Measurements from ENCODE around the gene SMARCC1. TPM values are rescaled to one million over a fixed set of nuclear protein-coding genes. Genes with fewer than 3 reads are reported as not detected.

SMARCC1 gene
- total and polyA plus RNA-seq, 10 donors: 10.5 to 82.9 (median 44.7) TPM

DNA sequence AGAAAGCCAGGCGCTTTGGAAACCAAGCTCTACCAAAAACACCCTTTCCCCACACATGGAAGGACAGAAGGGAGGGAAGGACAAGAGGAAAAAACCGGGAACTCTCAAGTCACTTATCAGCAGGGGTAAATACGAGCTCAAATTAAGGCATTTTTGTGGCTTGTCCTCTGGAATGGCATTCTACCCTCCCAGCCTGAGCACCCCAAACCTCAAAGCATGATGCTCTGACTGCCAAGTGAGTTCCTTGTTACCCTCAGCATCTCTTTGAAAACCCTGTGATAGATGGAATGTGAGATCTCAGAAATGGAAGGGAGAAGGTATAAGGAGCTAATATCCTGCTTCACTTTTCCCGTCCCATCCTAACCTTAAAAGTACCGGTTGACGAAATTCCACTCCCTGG is 194.9 kb downstream of the SMARCC1 start:
- Histone ChIP-seq H3K27ac (no peak overlapping the region), H3K27me3 (replicated peaks in 1 of 7) (no peaks in the 10 kb centered on the region), H3K36me3 (peaks cover 0 to 74% (median 54%) of the 10 kb centered on the region in 6 donors), H3K9me3 (no peaks in the 10 kb centered on the region), H3K4me3 (no peak overlapping the region), H3K4me1 (no peaks in the 10 kb centered on the region)
- no peak for DNase-seq
- TF ChIP-seq, protein P1, sequence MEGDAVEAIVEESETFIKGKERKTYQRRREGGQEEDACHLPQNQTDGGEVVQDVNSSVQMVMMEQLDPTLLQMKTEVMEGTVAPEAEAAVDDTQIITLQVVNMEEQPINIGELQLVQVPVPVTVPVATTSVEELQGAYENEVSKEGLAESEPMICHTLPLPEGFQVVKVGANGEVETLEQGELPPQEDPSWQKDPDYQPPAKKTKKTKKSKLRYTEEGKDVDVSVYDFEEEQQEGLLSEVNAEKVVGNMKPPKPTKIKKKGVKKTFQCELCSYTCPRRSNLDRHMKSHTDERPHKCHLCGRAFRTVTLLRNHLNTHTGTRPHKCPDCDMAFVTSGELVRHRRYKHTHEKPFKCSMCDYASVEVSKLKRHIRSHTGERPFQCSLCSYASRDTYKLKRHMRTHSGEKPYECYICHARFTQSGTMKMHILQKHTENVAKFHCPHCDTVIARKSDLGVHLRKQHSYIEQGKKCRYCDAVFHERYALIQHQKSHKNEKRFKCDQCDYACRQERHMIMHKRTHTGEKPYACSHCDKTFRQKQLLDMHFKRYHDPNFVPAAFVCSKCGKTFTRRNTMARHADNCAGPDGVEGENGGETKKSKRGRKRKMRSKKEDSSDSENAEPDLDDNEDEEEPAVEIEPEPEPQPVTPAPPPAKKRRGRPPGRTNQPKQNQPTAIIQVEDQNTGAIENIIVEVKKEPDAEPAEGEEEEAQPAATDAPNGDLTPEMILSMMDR (IDR thresholded peaks at IDR 0.05 in 8 of 11, conservative IDR thresholded peaks at IDR 0.05 in 3 of 11): no peak
- no peak for TF ChIP-seq POLR2AphosphoS5 (IDR thresholded peaks at IDR 0.05)
- TF ChIP-seq POLR2A (IDR thresholded peaks at IDR 0.05): no peak
- intact Hi-C loops (cut with DNase I; ENCODE audit: low total_unique reads): no loop called here
- WGBS, 5 donors: 95 to 98% (median 95%) methylated on average over 6 of the region's 6 CpGs

DNA sequence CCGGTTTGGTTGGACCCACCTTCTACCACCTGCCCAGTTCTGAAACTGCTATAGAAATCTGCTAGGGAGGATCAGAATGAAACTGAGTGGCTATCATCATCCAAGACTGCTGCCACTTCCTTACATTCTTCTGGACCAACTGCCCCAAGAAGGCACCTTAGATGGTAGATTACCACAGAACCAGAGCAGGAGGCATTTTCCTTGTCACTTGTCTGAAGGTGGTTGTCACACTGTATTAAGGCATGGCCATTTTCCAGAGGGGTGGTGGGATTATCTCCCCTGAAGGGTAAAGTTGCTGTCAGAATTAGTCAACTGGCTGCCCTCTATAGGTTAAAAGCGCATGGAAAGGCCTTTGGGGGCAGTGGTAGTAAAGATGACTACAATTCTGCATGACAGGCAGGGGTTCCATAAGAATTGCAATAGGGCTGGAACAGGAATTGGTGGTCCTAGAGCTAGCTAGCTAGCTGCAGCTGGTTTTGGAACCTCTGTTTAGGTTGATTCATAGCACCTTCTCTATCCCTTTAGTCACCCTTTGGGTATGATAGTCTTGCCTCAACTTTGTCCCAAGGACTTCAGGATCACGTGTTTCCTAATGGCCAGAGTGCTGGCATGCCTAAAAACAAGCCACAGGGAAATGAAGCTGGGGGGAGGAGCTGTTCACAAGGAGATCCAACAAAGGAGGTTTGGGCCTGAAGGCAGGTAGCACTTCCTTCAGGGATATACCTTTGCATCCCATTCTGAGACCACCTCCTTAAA is 198.2 kb downstream of the SMARCC1 start:
- 68 to 85% (median 83%) methylated on average over 3 of the region's 3 CpGs for WGBS, 5 donors
- no peaks in the 10 kb centered on the region for H3K9me3 ChIP-seq
- H3K27ac ChIP-seq: no peak overlapping the region
- H3K27me3 ChIP-seq (replicated peaks in 1 of 7): peaks cover 0 to 25% (median 14%) of the 10 kb centered on the region in 7 donors
- no peak for DNase-seq
- H3K36me3 ChIP-seq: peaks cover 0 to 42% (median 29%) of the 10 kb centered on the region in 6 donors
- TF ChIP-seq, protein P1 (IDR thresholded peaks at IDR 0.05 in 8 of 11, conservative IDR thresholded peaks at IDR 0.05 in 3 of 11): no peak
- TF ChIP-seq POLR2A (IDR thresholded peaks at IDR 0.05) (no peak), POLR2AphosphoS5 (IDR thresholded peaks at IDR 0.05) (no peak)
- H3K4me1 ChIP-seq: peaks cover 4 to 8% (median 6%) of the 10 kb centered on the region in 6 donors
- no peak overlapping the region for H3K4me3 ChIP-seq
- intact Hi-C loops (cut with DNase I; ENCODE audit: low total_unique reads): no loop called here

- 86 to 94% (median 87%) methylated on average over 4 of the region's 4 CpGs for WGBS, 5 donors
- H3K27me3 ChIP-seq (replicated peaks in 1 of 7): peaks cover 0 to 41% (median 22%) of the 10 kb centered on the region in 7 donors
- intact Hi-C loops (cut with DNase I; ENCODE audit: low total_unique reads): no loop called here
These were observed 199.9 kb downstream of the SMARCC1 start for GRCh38 chr3:47581835-47582234.

GRCh38 chr3:47581422-47581821 is 200.3 kb downstream of the SMARCC1 start:
- Histone ChIP-seq H3K9me3 (no peaks in the 10 kb centered on the region), H3K36me3 (peaks cover 0 to 21% (median 10%) of the 10 kb centered on the region in 6 donors), H3K4me3 (no peak overlapping the region), H3K27me3 (replicated peaks in 1 of 7) (peaks cover 0 to 46% (median 26%) of the 10 kb centered on the region in 7 donors), H3K27ac (no peak overlapping the region), H3K4me1 (peaks cover 9 to 19% (median 16%) of the 10 kb centered on the region in 6 donors)
- 70 to 78% (median 73%) methylated on average over 3 to 5 of the region's 5 CpGs for WGBS, 5 donors
- TF ChIP-seq POLR2A (IDR thresholded peaks at IDR 0.05): no peak
- TF ChIP-seq POLR2AphosphoS5 (IDR thresholded peaks at IDR 0.05): no peak
- TF ChIP-seq, protein P1 (IDR thresholded peaks at IDR 0.05 in 8 of 11, conservative IDR thresholded peaks at IDR 0.05 in 3 of 11): no peak
- intact Hi-C loops (cut with DNase I; ENCODE audit: low total_unique reads): no loop called here
- DNase-seq: no peak

More at GRCh38 chr3:47581835-47582234, 199.9 kb downstream of the SMARCC1 start:
- DNase-seq: no peak
- no peak for TF ChIP-seq POLR2AphosphoS5 (IDR thresholded peaks at IDR 0.05)
- TF ChIP-seq POLR2A (IDR thresholded peaks at IDR 0.05): no peak
- TF ChIP-seq, protein P1 (IDR thresholded peaks at IDR 0.05 in 8 of 11, conservative IDR thresholded peaks at IDR 0.05 in 3 of 11): no peak
- no peak overlapping the region for H3K27ac ChIP-seq
- H3K9me3 ChIP-seq: no peaks in the 10 kb centered on the region
- peaks cover 9 to 19% (median 16%) of the 10 kb centered on the region in 6 donors for H3K4me1 ChIP-seq
- peaks cover 0 to 25% (median 14%) of the 10 kb centered on the region in 6 donors for H3K36me3 ChIP-seq
- no peak overlapping the region for H3K4me3 ChIP-seq

Data from spleen (tissue), 11 donors.